GM12801 (cell line): ENCODE measurements around the gene CTSZ.

Experiments used
- TF ChIP-seq, protein P1 (sequence below): IDR thresholded peaks from one replicate; pipeline ENCODE4 v1.5.1; 2011; ENCODE audit warnings: control low read depth; ENCODE audit not compliant: insufficient read length; ENCODE audit errors: extremely low read depth

The CTSZ gene

DNA sequence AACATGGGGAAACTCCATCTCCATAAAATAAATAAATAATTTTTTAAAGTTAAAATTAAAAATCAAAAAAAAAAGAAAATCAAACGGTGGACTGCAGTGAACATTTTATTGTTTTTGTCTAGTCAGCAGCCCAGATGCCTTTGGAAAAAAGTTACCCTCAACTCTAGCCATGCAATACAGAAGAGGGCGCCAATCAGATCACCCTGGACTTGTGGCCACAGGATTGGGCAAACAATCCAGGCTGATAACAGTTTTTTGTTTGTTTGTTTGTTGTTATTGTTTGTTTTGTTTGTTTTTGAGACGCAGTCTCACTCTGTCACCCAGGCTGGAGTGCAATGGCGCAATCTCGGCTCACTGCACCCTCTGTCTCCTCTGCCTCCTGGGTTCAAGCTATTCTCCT lies 56.5 kb downstream of the CTSZ start:
- TF ChIP-seq, protein P1, sequence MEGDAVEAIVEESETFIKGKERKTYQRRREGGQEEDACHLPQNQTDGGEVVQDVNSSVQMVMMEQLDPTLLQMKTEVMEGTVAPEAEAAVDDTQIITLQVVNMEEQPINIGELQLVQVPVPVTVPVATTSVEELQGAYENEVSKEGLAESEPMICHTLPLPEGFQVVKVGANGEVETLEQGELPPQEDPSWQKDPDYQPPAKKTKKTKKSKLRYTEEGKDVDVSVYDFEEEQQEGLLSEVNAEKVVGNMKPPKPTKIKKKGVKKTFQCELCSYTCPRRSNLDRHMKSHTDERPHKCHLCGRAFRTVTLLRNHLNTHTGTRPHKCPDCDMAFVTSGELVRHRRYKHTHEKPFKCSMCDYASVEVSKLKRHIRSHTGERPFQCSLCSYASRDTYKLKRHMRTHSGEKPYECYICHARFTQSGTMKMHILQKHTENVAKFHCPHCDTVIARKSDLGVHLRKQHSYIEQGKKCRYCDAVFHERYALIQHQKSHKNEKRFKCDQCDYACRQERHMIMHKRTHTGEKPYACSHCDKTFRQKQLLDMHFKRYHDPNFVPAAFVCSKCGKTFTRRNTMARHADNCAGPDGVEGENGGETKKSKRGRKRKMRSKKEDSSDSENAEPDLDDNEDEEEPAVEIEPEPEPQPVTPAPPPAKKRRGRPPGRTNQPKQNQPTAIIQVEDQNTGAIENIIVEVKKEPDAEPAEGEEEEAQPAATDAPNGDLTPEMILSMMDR = no peak

DNA sequence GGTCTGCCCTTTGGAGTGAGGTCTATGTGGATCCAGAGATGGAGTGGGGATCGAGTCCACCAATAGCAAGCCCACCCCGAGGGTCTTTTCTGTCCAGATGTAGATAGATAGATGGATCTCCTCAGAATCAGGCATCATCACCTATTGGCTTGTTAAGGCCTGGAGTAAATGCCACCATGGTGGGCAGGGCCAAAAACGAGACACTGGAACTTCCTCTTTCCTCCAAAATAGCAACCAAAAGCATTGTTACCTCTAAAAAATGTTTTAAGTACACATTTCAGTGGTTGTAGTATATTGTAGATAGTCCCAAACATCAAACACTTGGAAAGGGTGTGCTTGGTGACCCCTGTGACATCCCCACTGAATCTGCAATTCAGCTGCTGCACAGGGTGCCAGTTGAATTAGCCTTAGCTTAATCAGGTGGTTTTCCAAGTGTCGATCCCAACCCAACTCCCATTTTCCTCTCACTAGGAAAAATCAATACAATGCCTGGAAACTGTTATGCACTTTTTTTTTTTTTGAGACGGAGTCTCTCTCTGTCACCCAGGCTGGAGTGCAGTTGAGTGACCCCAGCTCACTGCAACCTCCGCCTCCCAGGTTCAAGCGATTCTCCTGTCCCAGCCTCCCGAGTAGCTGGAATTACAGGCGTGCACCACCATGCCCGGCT lies 61.0 kb downstream of the CTSZ start:
- TF ChIP-seq, protein P1 = no peak
